Prostate gland (tissue), 1 donor: ENCODE data around the gene RPS14.

ENCODE experiments used
- POLR2A ChIP-seq: fragments of 450-650 bp; IDR thresholded peaks from one replicate; pipeline ENCODE4 v1.6.1; 2016; ENCODE audit warnings: antibody characterized with exemption, mild to moderate bottlenecking
- POLR2AphosphoS5 ChIP-seq: sonication (generic); formaldehyde crosslinking; IDR thresholded peaks from one replicate; pipeline ENCODE4 v1.6.1; 2017; ENCODE audit warnings: antibody characterized with exemption

GRCh38 chr5:150397146-150397781 is 52.3 kb downstream of the RPS14 start:
- TF ChIP-seq POLR2A (no peak), POLR2AphosphoS5 (no peak)
